WTC11 (cell line): Measurements from ENCODE around the gene ATP5PB. TPM values are rescaled to one million over a fixed set of nuclear protein-coding genes. Genes with fewer than 3 reads are reported as not detected.

Experiments
- ATAC-seq: fragments of 200-7000 bp; cut with Tn5 transposase; 2 replicates; pipeline ENCODE4 v1.10.0; 2021; ENCODE audit warnings: mild to moderate bottlenecking, moderate library complexity
- CTCF ChIA-PET: fragments of 300-600 bp; sonication (Branson Sonifier 250); formaldehyde crosslinking; loops from one replicate; lab custom pipeline; 2021; ENCODE audit warnings: antibody characterized with exemption; lab: Charles Lee
- POLR2A ChIA-PET: fragments of 350-600 bp; sonication (Branson Sonifier 250); formaldehyde crosslinking; loops from one replicate; lab custom pipeline; 2021; ENCODE audit warnings: antibody characterized with exemption; lab: Charles Lee
- DNase-seq: peaks from one replicate; pipeline ENCODE4 v3.0.0; 2021; ENCODE audit warnings: low spot score
- H3K27ac Mint-ChIP-seq: 2 replicates; pipeline ENCODE4 v1.8.0; 2021; ENCODE audit warnings: mixed read lengths
- H3K27me3 Mint-ChIP-seq: 2 replicates; pipeline ENCODE4 v1.8.0; 2021; ENCODE audit warnings: low read depth, mild to moderate bottlenecking, moderate library complexity, mixed read lengths
- H3K36me3 Mint-ChIP-seq: 2 replicates; pipeline ENCODE4 v1.8.0; 2021; ENCODE audit warnings: mixed read lengths
- H3K4me1 Mint-ChIP-seq: 2 replicates; pipeline ENCODE4 v1.8.0; 2022; ENCODE audit warnings: mixed read lengths
- H3K4me3 Mint-ChIP-seq: 2 replicates; pipeline ENCODE4 v1.8.0; 2021; ENCODE audit warnings: mild to moderate bottlenecking, moderate library complexity, mixed read lengths
- H3K9me3 Mint-ChIP-seq: 2 replicates; pipeline ENCODE4 v1.8.0; 2021; ENCODE audit warnings: mixed read lengths
- ATF6 ChIP-seq: sonication (generic); formaldehyde crosslinking; IDR thresholded peaks from 2 replicates; pipeline ENCODE4 v1.8.1; 2023; ENCODE audit warnings: mild to moderate bottlenecking, missing genetic modification reagents
- CTCF ChIP-seq: fragments of 200-600 bp; IDR thresholded peaks from 2 replicates; pipeline ENCODE4 v1.8.0; 2022; ENCODE audit warnings: antibody characterized with exemption
- E2F4 ChIP-seq: sonication (generic); formaldehyde crosslinking; IDR thresholded peaks from 2 replicates; pipeline ENCODE4 v1.8.1; 2022; ENCODE audit warnings: low read depth, mild to moderate bottlenecking, moderate library complexity, missing genetic modification reagents, borderline replicate concordance
- FOXJ3 ChIP-seq: sonication (generic); formaldehyde crosslinking; IDR thresholded peaks from 2 replicates; pipeline ENCODE4 v1.9.0; 2021; ENCODE audit warnings: missing genetic modification reagents, mild to moderate bottlenecking, borderline replicate concordance
- FOXP1 ChIP-seq: sonication (generic); formaldehyde crosslinking; IDR thresholded peaks from 2 replicates; pipeline ENCODE4 v1.8.0; 2022; ENCODE audit warnings: missing genetic modification reagents, mild to moderate bottlenecking, moderate library complexity, borderline replicate concordance
- GABPB1 ChIP-seq: sonication (generic); formaldehyde crosslinking; IDR thresholded peaks from 2 replicates; pipeline ENCODE4 v1.8.1; 2023; ENCODE audit warnings: mild to moderate bottlenecking, missing genetic modification reagents
- KAT7 ChIP-seq: sonication (generic); formaldehyde crosslinking; IDR thresholded peaks from 2 replicates; pipeline ENCODE4 v1.8.1; 2023; ENCODE audit warnings: missing genetic modification reagents, mild to moderate bottlenecking, borderline replicate concordance
- MAX ChIP-seq: sonication (generic); formaldehyde crosslinking; IDR thresholded peaks from 2 replicates; pipeline ENCODE4 v1.8.0; 2022; ENCODE audit warnings: mild to moderate bottlenecking, missing genetic modification reagents
- MXD4 ChIP-seq: fragments of 250-450 bp; sonication (Bioruptor Pico); IDR thresholded peaks from 2 replicates; pipeline ENCODE4 v1.8.0; 2021; ENCODE audit warnings: mild to moderate bottlenecking, moderate library complexity, borderline replicate concordance
- MYBL2 ChIP-seq: sonication (generic); formaldehyde crosslinking; IDR thresholded peaks from 2 replicates; pipeline ENCODE4 v1.8.1; 2023; ENCODE audit warnings: mild to moderate bottlenecking, moderate library complexity, missing genetic modification reagents
- NFATC4 ChIP-seq: fragments of 250-450 bp; sonication (Bioruptor Pico); IDR thresholded peaks from 2 replicates; pipeline ENCODE4 v1.9.0; 2021; ENCODE audit warnings: mild to moderate bottlenecking
- NFE2L1 ChIP-seq: sonication (generic); formaldehyde crosslinking; IDR thresholded peaks from 2 replicates; pipeline ENCODE4 v1.8.1; 2023; ENCODE audit warnings: missing genetic modification reagents
- PREB ChIP-seq: sonication (generic); formaldehyde crosslinking; IDR thresholded peaks from 2 replicates; pipeline ENCODE4 v1.8.1; 2022; ENCODE audit warnings: mild to moderate bottlenecking, missing genetic modification reagents, moderate library complexity, borderline replicate concordance
- SMAD3 ChIP-seq: sonication (generic); formaldehyde crosslinking; IDR thresholded peaks from 2 replicates; pipeline ENCODE4 v1.8.0; 2022; ENCODE audit warnings: missing genetic modification reagents, mild to moderate bottlenecking, borderline replicate concordance
- TEAD4 ChIP-seq: sonication (generic); formaldehyde crosslinking; IDR thresholded peaks from 2 replicates; pipeline ENCODE4 v1.8.0; 2022; ENCODE audit warnings: mild to moderate bottlenecking, missing genetic modification reagents
- TP53 ChIP-seq: sonication (generic); formaldehyde crosslinking; IDR thresholded peaks from 2 replicates; pipeline ENCODE4 v1.8.1; 2023; ENCODE audit warnings: mild to moderate bottlenecking, missing genetic modification reagents
- ZNF121 ChIP-seq: sonication (generic); formaldehyde crosslinking; IDR thresholded peaks from 2 replicates; pipeline ENCODE4 v1.8.0; 2023; ENCODE audit warnings: missing genetic modification reagents
- ZNF425 ChIP-seq: fragments of 250-450 bp; sonication (Bioruptor Pico); conservative IDR thresholded peaks from 2 replicates; pipeline ENCODE4 v1.9.0; 2021; ENCODE audit warnings: mild to moderate bottlenecking
- total RNA-seq: library from RNA; stranded (reverse); gene quantifications from 3 replicates; pipeline ENCODE4 v1.2.3, GENCODE V29; 2021
- TF ChIP-seq, protein P1 (sequence below): fragments of 250-450 bp; sonication (Bioruptor Pico); IDR thresholded peaks from 2 replicates; pipeline ENCODE4 v2.1.2; 2022; ENCODE audit warnings: mild to moderate bottlenecking, moderate library complexity
- TF ChIP-seq, protein P2 (sequence below): sonication (generic); formaldehyde crosslinking; IDR thresholded peaks from 2 replicates; pipeline ENCODE4 v1.8.0; 2023; ENCODE audit warnings: missing genetic modification reagents
- TF ChIP-seq, protein P3 (sequence below): fragments of 250-450 bp; sonication (Bioruptor Pico); IDR thresholded peaks from 2 replicates; pipeline ENCODE4 v1.9.0; 2021; ENCODE audit warnings: mild to moderate bottlenecking

ATP5PB gene
- total RNA-seq, 1 experiment from 2014 or later = 284 TPM

DNA sequence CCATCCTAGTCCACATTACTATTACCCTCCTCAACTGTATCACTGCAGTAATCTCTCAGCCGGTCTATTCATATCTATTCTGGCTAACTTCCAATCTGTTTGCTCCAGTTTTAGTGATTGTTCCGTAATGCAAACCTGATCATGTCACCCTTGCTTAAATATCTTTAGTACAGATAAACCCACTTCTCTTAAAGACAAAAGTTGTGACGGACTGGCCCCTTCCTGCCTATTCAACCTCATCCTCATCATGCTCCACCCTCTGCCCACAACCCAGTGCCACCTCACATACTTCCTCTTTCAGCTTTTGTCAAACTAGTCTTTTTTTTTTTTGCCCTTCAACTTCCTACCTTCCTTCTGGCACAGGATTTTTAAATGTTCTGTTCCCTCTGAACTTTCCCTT, 21.7 kb downstream of the ATP5PB start:
- Mint-ChIP-seq H3K27me3 (no peaks in the 10 kb centered on the region), H3K27ac (no peak overlapping the region), H3K4me1 (0 out of 2 replicates have a peak, but pooled peaks cover 2% of the 10 kb centered on the region), H3K4me3 (no peak overlapping the region), H3K9me3 (no peaks in the 10 kb centered on the region), H3K36me3 (no peaks in the 10 kb centered on the region)
- no peak for TF ChIP-seq FOXJ3 (CRISPR knock-in tag)
- no peak for TF ChIP-seq PREB (CRISPR knock-in tag)
- TF ChIP-seq, protein P1, sequence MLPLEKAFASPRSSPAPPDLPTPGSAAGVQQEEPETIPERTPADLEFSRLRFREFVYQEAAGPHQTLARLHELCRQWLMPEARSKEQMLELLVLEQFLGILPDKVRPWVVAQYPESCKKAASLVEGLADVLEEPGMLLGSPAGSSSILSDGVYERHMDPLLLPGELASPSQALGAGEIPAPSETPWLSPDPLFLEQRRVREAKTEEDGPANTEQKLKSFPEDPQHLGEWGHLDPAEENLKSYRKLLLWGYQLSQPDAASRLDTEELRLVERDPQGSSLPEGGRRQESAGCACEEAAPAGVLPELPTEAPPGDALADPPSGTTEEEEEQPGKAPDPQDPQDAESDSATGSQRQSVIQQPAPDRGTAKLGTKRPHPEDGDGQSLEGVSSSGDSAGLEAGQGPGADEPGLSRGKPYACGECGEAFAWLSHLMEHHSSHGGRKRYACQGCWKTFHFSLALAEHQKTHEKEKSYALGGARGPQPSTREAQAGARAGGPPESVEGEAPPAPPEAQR (CRISPR knock-in tag) = no peak
- no peak for TF ChIP-seq ZNF425
- TF ChIP-seq ZNF121 = no peak
- no peak for TF ChIP-seq TEAD4
- TF ChIP-seq TP53 (CRISPR knock-in tag) = no peak
- no peak for TF ChIP-seq GABPB1
- TF ChIP-seq MAX (CRISPR knock-in tag) = no peak
- TF ChIP-seq, protein P2, sequence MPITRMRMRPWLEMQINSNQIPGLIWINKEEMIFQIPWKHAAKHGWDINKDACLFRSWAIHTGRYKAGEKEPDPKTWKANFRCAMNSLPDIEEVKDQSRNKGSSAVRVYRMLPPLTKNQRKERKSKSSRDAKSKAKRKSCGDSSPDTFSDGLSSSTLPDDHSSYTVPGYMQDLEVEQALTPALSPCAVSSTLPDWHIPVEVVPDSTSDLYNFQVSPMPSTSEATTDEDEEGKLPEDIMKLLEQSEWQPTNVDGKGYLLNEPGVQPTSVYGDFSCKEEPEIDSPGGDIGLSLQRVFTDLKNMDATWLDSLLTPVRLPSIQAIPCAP = no peak
- TF ChIP-seq, protein P3, sequence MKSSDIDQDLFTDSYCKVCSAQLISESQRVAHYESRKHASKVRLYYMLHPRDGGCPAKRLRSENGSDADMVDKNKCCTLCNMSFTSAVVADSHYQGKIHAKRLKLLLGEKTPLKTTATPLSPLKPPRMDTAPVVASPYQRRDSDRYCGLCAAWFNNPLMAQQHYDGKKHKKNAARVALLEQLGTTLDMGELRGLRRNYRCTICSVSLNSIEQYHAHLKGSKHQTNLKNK (CRISPR knock-in tag) = no peak
- TF ChIP-seq ATF6 (CRISPR knock-in tag) = no peak
- TF ChIP-seq NFATC4 (CRISPR knock-in tag) = no peak
- no peak for TF ChIP-seq NFE2L1 (CRISPR knock-in tag)
- ATAC-seq (no peak), DNase-seq (no peak)
- POLR2A ChIA-PET = no interaction called here
- CTCF ChIA-PET = interaction anchor here (1.1 kb wide), 1 partner anchor 11 kb away, joined by 4 read pairs; no protein-coding TSS in a partner anchor

GRCh38 chr1:111471538-111471937, 22.3 kb downstream of the ATP5PB start:
- Mint-ChIP-seq H3K4me1 (0 out of 2 replicates have a peak, but pooled peaks cover 2% of the 10 kb centered on the region), H3K9me3 (no peaks in the 10 kb centered on the region), H3K27ac (no peak overlapping the region), H3K27me3 (no peaks in the 10 kb centered on the region)
- ChIA-PET CTCF (interaction anchor here (1.1 kb wide), 1 partner anchor 10 kb away, joined by 4 read pairs; no protein-coding TSS in a partner anchor), POLR2A (no interaction called here)
- no peak for DNase-seq
- no peak for TF ChIP-seq MYBL2 (CRISPR knock-in tag)
- TF ChIP-seq PREB (CRISPR knock-in tag) = no peak
- no peak for TF ChIP-seq E2F4 (CRISPR knock-in tag)
- TF ChIP-seq FOXP1 (CRISPR knock-in tag) = no peak
- no peak for TF ChIP-seq MXD4
- no peak for TF ChIP-seq KAT7 (CRISPR knock-in tag)
- no peak for TF ChIP-seq CTCF
- TF ChIP-seq ZNF121 = no peak
- no peak for TF ChIP-seq SMAD3 (CRISPR knock-in tag)
- TF ChIP-seq, protein P1 (CRISPR knock-in tag) = no peak
- TF ChIP-seq, all 79 proteins: peak for 0
- no peak for ATAC-seq
- Mint-ChIP-seq H3K36me3 (no peaks in the 10 kb centered on the region), H3K4me3 (no peak overlapping the region)
